Natural killer cell treated with Interleukin-12 subunit alpha and Interleukin-12 subunit beta and Interleukin-15 and Interleukin-18, amount 100 ng/mL, for 72 hours (primary cell): Measurements from ENCODE around the gene NAXE. TPM values are rescaled to one million over a fixed set of nuclear protein-coding genes. Genes with fewer than 3 reads are reported as not detected.
"Not testable (repeated sequence)": the region's sequence is repeated elsewhere in the genome, so short reads cannot be mapped to it uniquely, and the experiment has no call there.

Experiments used
- ATAC-seq, 2 donors: fragments of 150-1000 bp; cut with Tn5 transposase in 1 of 2; sonication (Bioruptor Pico), chemical (Tn5 transposase) in 1 of 2; 2 replicates each; pipeline ENCODE4 v1.10.0; 2021
- DNase-seq: peaks from one replicate; pipeline ENCODE4 v3.0.0; 2022; ENCODE audit warnings: low spot score
- H3K27ac Mint-ChIP-seq, 2 donors: 1 replicate in 1 of 2; 2 replicates in 1 of 2; pipeline ENCODE4 v1.8.0; 2022; ENCODE audit warnings: mixed read lengths in 2 of 2, mild to moderate bottlenecking in 1 of 2, moderate library complexity in 1 of 2
- H3K27me3 Mint-ChIP-seq, 2 donors: 1 replicate in 1 of 2; 2 replicates in 1 of 2; pipeline ENCODE4 v1.8.0; 2022; ENCODE audit warnings: mixed read lengths in 2 of 2
- H3K36me3 Mint-ChIP-seq: one replicate; pipeline ENCODE4 v1.8.0; 2022; ENCODE audit warnings: mixed read lengths
- H3K4me1 Mint-ChIP-seq, 2 donors: 1 replicate in 1 of 2; 2 replicates in 1 of 2; pipeline ENCODE4 v1.8.0; 2022; ENCODE audit warnings: low read depth in 2 of 2, mixed read lengths in 2 of 2, mild to moderate bottlenecking in 1 of 2
- H3K4me3 Mint-ChIP-seq: one replicate; pipeline ENCODE4 v1.8.0; 2022; ENCODE audit warnings: mixed read lengths
- H3K9me3 Mint-ChIP-seq: 2 replicates; pipeline ENCODE4 v1.8.0; 2022; ENCODE audit warnings: mixed read lengths
- total RNA-seq, 2 donors: library from RNA; stranded (reverse); gene quantifications; one replicate each; pipeline ENCODE4 v1.2.3, GENCODE V29; 2022

The NAXE gene
- total RNA-seq, 2 donors from 2014 or later, result 54.0 to 67.5 TPM

DNA sequence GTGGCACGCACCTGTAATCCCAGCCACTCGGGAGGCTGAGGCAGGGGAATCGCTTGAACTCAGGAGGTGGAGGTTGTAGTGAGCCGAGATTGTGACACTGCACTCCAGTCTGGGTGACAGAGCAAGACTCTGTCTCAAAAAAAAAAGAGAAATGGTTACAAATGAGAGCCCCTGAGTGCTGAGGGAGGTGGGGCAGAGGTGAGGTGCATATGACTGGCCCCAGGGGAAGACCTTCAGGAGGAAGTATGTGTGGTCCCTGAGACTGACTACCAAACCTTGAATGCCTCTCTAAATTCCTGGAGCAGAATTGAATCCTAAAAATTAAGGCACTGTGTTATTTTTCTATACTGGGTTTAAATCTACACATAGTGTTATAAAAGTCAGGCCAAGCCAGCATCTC, 15.8 kb downstream of the NAXE start:
- not testable (repeated sequence) for H3K4me1 Mint-ChIP-seq, H3K4me3 Mint-ChIP-seq, ATAC-seq, H3K36me3 Mint-ChIP-seq, H3K27me3 Mint-ChIP-seq, H3K9me3 Mint-ChIP-seq, DNase-seq, H3K27ac Mint-ChIP-seq

DNA sequence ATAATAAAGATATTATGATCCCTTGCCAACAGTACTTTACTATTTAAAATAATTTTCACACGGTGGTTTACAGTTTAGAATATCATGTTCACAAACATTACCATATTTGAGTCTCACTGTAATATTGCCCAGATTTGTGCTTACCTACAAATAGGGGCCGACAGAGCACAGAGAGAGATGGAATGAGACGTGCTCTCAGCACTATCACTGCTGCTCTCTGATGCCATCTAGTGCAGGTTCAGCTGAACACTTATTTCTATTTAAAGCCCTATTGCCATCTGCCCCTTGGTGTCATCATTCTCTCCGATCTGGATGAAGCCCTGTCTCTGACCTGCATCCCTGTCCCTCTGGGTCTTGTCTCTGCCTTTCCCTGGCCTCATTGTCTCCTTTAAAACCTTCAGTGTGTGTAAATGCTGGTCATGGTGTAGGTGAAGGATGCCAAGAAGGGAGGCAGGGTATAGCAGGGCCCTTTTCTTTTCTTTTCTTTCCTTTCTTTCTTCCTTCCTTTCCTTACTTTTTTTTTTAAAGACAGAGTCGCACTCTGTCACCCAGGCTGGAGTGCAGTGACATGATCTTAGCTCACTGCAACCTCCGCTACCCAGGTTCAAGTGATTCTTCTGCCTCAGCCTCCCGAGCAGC, 16.6 kb downstream of the NAXE start:
- Mint-ChIP-seq H3K4me3 (no peak overlapping the region), H3K36me3 (no peaks in the 10 kb centered on the region), H3K27ac (no peak overlapping the region), H3K27me3 (peaks cover 5 to 11% of the 10 kb centered on the region in 2 donors), H3K9me3 (no peaks in the 10 kb centered on the region), H3K4me1 (peaks cover 6 to 8% of the 10 kb centered on the region in 2 donors)
- peak; percentile 72 for DNase-seq
- peak; percentile 83 to 89 for ATAC-seq

DNA sequence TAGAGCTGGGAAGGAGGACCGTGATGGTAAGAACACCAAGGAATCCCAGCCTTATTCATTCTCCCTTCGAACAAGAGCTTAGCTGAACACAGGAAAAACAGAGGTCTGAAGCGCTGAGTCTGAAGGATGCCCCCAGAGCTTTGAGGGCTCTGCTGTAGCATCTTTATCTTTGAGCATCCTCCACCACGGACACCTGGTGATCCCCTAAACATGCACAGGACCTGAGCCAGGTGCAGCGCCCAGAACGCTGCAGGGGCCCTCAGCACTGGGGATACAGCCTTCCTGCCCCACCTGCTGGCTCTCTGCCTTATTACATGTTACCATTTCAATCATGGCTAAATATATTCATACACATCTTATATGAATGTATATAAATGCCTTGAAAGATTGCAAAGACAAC, 17.4 kb downstream of the NAXE start:
- no peaks in the 10 kb centered on the region for H3K36me3 Mint-ChIP-seq
- H3K9me3 Mint-ChIP-seq, result no peaks in the 10 kb centered on the region
- ATAC-seq (peak; percentile 52 to 75), DNase-seq (no peak)
- peaks cover 5 to 11% of the 10 kb centered on the region in 2 donors for H3K27me3 Mint-ChIP-seq
- no peak overlapping the region for H3K27ac Mint-ChIP-seq
- H3K4me1 Mint-ChIP-seq, result peaks cover 6 to 8% of the 10 kb centered on the region in 2 donors
- no peak overlapping the region for H3K4me3 Mint-ChIP-seq

DNA sequence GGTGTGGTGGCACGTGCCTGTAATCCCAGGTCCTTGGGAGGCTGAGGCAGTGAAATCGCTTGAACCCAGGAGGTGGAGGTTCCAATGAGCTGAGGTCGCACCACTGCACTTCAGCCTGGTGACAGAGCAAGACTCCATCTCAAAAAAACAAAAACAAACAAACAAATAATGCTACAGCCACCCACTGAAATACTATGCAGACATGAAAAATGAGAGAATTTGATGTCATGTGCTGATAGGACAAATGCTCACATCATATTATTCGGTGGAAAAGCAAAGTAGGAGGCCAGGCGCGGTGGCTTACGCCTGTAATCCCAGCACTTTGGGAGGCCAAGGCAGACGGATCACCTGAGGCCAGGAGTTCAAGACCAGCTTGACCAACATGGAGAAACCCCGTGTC, 18.5 kb downstream of the NAXE start:
- H3K9me3 Mint-ChIP-seq, H3K36me3 Mint-ChIP-seq, H3K27ac Mint-ChIP-seq, ATAC-seq, H3K4me3 Mint-ChIP-seq, H3K4me1 Mint-ChIP-seq, DNase-seq: not testable (repeated sequence)
- peaks cover 5 to 11% of the 10 kb centered on the region in 2 donors for H3K27me3 Mint-ChIP-seq

DNA sequence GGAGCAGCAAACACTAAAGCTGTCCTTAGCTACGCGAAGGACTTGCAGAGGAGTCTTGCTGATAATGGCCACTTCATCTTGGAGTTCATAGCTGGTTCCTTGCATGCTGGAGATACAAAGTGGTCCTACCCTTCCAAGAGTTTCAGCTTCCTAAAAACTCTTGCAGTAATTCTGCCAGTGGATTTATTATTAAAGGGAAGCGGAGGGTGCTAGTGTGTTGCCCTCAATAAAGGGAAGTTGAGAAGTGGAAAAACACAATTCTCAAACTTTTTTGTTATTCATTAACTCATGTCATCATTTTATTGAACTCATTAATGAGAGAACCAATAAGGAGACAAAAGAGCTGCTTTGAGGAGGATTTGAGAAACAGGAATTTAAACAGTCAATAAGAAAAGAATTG, 21.1 kb downstream of the NAXE start:
- Mint-ChIP-seq H3K27me3 (peaks cover 15 to 16% of the 10 kb centered on the region in 2 donors), H3K9me3 (no peaks in the 10 kb centered on the region), H3K36me3 (no peaks in the 10 kb centered on the region), H3K27ac (no peak overlapping the region), H3K4me3 (no peak overlapping the region), H3K4me1 (peaks cover 6 to 8% of the 10 kb centered on the region in 2 donors)
- ATAC-seq (no peak), DNase-seq (no peak)

DNA sequence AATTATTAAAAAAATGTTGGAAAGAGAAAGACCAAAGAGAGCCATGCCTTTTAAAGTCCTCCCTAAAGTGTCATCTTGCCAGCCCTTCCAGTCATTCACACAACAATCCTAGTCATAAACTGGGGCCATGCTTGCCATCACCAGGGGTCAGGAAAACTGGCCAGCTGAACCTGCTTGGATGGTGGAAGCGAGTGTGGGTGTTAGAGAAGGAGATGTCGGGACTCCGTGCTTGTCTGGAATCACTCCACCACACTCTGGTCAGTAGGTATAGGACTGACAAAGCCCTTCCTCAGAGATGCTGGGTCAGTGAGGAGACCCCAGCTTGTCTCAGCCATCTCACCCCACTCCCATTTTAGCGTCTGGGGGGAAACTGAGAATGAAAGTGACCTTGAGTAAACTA, 24.4 kb downstream of the NAXE start:
- no peaks in the 10 kb centered on the region for H3K9me3 Mint-ChIP-seq
- no peak overlapping the region for H3K27ac Mint-ChIP-seq
- no peak overlapping the region for H3K4me3 Mint-ChIP-seq
- no peaks in the 10 kb centered on the region for H3K36me3 Mint-ChIP-seq
- peaks cover 32 to 37% of the 10 kb centered on the region in 2 donors for H3K27me3 Mint-ChIP-seq
- no peak for DNase-seq
- no peaks in the 10 kb centered on the region for H3K4me1 Mint-ChIP-seq
- ATAC-seq, result no peak

DNA sequence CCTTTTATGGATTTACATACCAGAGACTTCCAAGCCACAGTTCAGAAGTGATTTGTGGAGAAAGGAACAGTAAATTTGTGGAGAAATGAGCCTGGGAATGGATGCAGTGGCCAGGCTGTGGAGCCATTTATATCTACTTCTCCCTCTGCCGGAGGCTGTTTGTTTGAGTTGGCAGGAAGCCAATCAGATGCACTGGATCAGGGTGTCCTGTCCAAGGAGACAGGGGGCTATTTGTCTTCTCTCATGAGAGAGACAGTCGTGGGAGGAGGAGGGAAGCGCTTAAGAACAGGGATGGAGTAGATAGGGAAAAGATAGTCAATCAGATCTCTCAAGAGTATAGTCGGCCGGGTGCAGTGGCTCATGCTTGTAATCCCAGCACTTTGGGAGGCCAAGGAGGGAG, 24.9 kb downstream of the NAXE start:
- DNase-seq (no peak), ATAC-seq (no peak)
- H3K27me3 Mint-ChIP-seq, result peaks cover 32 to 39% of the 10 kb centered on the region in 2 donors
- H3K27ac Mint-ChIP-seq, result no peak overlapping the region
- H3K4me1 Mint-ChIP-seq, result no peaks in the 10 kb centered on the region
- H3K4me3 Mint-ChIP-seq, result no peak overlapping the region
- no peaks in the 10 kb centered on the region for H3K9me3 Mint-ChIP-seq
- no peaks in the 10 kb centered on the region for H3K36me3 Mint-ChIP-seq

DNA sequence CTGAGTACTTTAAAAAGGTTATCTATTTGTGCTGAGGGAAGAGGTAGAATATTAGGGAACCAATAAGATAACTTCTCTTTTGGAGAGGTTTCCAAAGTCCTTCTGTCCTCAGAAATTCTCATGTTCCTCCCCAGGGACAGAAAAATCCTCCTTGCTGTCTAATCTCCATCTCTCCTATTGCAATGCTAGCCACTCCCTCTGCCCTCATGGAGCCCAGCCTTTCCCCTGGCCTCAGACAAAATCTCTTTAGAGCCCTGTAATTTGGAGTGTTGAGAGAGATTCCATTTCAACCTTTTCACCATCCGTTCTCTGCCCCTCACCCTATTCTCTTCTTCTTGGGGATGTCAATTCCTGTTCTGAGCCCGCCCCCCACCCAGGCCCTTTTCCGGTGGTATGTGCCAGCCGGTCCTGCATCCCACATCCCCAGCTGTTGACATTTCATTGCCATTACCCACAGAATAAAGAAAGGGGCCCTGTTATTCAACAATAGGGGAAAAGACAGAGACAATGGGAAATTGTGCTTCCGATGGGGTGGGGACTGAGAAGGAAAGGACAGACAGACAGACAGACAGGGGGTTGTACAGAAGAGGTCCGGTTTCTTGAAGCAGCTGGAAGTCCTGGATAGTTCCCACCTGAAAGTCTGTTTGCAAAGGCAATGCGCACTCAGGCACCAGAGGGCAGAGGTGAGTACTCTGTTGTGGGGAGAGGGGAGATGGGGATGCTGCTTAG, 27.4 kb downstream of the NAXE start, which contains the start of gene HAPLN2:
HAPLN2 (plus strand) TSS at position 563 of the 729 bp plus-strand sequence. CDS start 4,076 bp downstream, outside the sequence.
- peaks cover 0 to 5% of the 10 kb centered on the region in 2 donors for H3K4me1 Mint-ChIP-seq
- H3K27ac Mint-ChIP-seq, result no peak within 1 kb of the TSS
- H3K9me3 Mint-ChIP-seq, result no peaks in the 10 kb centered on the region
- H3K4me3 Mint-ChIP-seq, result no peak within 1 kb of the TSS
- H3K36me3 Mint-ChIP-seq, result no peaks in the 10 kb centered on the region
- ATAC-seq (no peak), DNase-seq (no peak)
- H3K27me3 Mint-ChIP-seq, result peaks cover 38 to 51% of the 10 kb centered on the region in 2 donors

DNA sequence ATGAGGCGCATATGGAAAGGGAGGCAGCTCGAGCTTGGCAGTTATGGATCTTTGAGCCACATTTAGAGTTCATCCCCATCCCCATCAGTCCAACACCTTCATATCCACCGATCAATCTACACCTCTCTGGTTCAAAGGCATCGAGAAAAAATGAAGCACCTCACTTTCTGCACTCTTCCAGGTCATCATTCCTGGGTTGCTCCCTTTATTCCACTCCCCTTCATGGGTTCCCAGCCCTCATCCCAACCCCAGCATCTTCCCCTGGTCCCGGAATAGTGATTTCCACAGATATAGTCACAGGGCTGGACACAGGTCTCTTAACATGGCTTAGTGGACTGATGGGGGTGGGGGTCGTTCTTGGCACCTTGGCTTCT, 28.0 kb downstream of the NAXE start:
- no peak for ATAC-seq
- H3K4me1 Mint-ChIP-seq, result peaks cover 0 to 5% of the 10 kb centered on the region in 2 donors
- DNase-seq, result no peak
- H3K27me3 Mint-ChIP-seq, result peaks cover 38 to 51% of the 10 kb centered on the region in 2 donors
- no peaks in the 10 kb centered on the region for H3K36me3 Mint-ChIP-seq
- no peaks in the 10 kb centered on the region for H3K9me3 Mint-ChIP-seq
- H3K4me3 Mint-ChIP-seq, result no peak overlapping the region
- H3K27ac Mint-ChIP-seq, result no peak overlapping the region

DNA sequence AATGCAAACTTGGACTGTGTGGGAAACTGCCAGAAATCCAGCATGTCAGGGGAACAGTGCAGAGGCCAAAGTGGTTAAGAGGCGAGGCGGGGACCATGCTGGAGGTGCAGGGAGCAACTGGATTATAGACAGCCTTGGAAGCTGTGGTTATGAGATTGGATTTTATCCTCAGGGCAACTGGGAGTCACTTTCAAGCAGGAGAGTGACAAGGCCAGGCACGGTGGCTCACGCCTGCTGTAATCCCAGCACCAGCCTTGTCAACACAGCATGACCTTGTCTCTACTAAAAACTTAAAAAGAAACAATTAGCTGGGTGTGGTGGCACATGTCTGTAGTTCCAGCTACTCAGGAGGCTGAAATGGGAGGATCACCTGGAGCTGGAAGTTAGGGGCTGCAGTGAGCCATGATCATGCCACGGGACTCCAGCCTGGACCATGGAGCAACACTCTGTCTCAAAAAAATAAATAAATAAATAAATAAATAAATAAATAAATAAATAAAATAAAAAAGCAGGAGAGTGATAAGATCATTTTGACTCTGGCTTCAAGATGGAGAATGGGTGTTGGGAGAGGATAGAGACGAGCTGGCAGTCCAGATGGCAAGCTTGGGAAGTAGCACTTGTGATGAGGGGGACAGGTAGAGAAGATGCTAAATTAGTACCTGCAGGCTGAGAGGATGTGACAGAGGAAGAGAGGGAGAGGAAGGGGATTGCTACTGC, 31.2 kb downstream of the NAXE start:
- Mint-ChIP-seq H3K4me3 (peak overlapping the region; percentile 20), H3K27ac (no peak overlapping the region), H3K4me1 (peaks cover 8 to 11% of the 10 kb centered on the region in 2 donors), H3K27me3 (peaks cover 43 to 53% of the 10 kb centered on the region in 2 donors), H3K36me3 (no peaks in the 10 kb centered on the region), H3K9me3 (no peaks in the 10 kb centered on the region)
- ATAC-seq, result no peak
- DNase-seq, result no peak

DNA sequence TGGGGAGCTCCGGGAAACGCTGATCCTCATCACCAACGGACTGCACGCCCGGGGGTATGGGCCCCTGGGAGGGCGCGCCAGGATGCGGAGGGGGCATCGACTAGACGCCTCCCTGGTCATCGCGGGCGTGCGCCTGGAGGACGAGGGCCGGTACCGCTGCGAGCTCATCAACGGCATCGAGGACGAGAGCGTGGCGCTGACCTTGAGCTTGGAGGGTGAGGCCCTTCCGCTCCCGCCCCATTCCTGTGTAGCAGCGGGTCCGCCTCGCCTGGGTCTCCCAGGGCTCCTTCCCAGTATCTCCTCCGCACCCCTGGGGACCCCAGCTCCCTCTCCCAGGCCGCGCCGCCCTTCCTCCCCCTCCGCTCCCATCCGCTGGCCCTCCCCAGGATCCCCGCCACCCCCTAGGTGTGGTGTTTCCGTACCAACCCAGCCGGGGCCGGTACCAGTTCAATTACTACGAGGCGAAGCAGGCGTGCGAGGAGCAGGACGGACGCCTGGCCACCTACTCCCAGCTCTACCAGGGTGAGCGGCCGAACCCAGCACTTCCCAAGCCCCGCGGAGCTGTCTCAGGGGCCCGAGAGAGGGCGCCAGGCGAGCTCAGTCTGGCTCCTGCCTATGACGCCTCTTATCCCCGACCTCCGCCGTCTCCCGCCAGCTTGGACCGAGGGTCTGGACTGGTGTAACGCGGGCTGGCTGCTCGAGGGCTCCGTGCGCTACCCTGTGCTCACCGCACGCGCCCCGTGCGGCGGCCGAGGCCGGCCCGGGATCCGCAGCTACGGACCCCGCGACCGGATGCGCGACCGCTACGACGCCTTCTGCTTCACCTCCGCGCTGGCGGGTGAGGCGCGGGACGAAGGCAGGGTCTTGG, 32.6 kb downstream of the NAXE start:
- ATAC-seq (peak; percentile 68 to 71), DNase-seq (no peak)
- Mint-ChIP-seq H3K27ac (no peak overlapping the region), H3K4me3 (peak overlapping the region; percentile 39), H3K27me3 (peaks cover 45 to 49% of the 10 kb centered on the region in 2 donors), H3K4me1 (peaks cover 8 to 11% of the 10 kb centered on the region in 2 donors), H3K9me3 (no peaks in the 10 kb centered on the region), H3K36me3 (no peaks in the 10 kb centered on the region)

DNA sequence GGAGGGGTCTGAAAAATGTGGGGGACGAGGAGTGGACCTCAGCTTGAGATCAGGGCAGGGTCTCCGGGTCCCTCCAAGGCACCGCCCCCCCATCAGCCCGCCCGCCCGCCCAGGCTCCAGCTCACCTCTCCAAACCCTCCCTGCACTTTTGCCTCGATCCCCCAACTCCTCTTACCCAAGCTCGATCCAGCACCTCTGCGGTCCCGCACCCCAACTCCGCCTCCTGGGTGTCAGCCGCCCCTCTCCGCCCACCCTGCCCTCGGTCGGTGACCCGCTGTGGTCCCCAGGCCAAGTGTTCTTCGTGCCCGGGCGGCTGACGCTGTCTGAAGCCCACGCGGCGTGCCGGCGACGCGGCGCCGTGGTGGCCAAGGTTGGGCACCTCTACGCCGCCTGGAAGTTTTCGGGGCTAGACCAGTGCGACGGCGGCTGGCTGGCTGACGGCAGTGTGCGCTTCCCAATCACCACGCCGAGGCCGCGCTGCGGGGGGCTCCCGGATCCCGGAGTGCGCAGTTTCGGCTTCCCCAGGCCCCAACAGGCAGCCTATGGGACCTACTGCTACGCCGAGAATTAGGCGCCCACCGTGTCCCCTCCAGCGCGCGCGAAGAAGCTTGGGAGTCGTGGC, 33.3 kb downstream of the NAXE start:
- ATAC-seq (peak in 1 of 2 donors; percentile 26), DNase-seq (no peak)
- H3K4me3 Mint-ChIP-seq, result peak overlapping the region; percentile 39
- no peaks in the 10 kb centered on the region for H3K9me3 Mint-ChIP-seq
- H3K27ac Mint-ChIP-seq, result no peak overlapping the region
- peaks cover 42% of the 10 kb centered on the region in 2 donors for H3K27me3 Mint-ChIP-seq
- peaks cover 8 to 11% of the 10 kb centered on the region in 2 donors for H3K4me1 Mint-ChIP-seq
- no peaks in the 10 kb centered on the region for H3K36me3 Mint-ChIP-seq
